ENCODE data around the gene KCNJ15.
"Not testable (repeated sequence)": the region's sequence is repeated elsewhere in the genome, so short reads cannot be mapped to it uniquely, and the experiment has no call there.

The KCNJ15 gene

DNA sequence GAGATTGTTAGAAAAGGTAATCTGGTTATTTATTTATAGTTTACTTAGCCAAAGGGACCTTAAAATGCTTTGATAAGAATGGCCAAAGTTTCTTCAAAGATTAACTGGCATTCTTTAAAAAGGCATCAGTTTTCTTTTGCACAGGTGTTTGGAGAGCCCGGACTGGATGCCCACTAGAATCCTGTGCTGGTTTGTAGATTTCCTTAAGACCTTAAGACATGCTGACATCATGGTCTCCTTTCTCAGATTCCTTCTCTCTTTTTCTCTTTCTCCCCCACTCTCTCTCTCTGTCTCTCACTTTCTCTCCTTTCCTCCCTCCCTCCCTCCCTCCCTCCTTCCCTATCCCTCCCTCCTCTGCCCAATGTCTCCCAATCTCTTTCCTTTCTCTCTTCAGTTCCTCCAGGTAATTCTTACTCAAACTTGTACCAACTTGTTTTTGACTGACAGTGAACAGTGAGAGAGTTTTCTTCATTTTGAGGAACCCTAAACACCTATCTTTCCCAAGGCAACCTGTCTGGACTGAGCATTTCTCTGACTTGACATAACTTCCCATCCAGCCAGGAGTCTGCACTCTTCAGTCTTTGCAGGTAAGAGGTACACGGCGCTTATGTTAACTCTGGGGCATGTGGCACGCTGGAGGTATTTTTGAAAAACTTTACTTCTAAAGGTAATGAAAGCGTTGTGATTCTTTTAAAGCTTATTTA is at the start of gene KCNJ15:
TSS of gene KCNJ15 (plus strand) at position 393 of the 704 bp plus-strand sequence. CDS start 42,271 bp downstream, outside the sequence.
- FAIRE-seq: no peak

DNA sequence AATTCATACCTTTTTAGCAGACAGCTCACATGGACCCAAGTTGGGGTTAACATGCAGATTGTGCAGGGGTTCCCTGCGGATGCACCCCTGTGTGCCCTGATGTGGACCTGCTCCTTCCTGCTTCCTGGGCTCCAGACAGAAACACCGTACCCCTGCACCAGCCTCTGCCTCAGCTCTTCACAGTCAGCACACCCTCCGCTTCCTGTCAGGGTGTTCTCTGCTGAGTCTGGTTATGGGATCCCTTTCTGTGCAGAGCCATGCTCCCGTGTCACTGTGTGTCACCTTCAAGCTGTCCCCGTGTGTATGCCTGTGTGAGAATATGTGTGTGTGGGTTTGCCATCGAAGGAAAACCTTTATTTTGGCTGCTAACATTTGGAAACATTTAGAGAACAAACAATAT is 48.7 kb upstream of the KCNJ15 start:
- no peak for FAIRE-seq

DNA sequence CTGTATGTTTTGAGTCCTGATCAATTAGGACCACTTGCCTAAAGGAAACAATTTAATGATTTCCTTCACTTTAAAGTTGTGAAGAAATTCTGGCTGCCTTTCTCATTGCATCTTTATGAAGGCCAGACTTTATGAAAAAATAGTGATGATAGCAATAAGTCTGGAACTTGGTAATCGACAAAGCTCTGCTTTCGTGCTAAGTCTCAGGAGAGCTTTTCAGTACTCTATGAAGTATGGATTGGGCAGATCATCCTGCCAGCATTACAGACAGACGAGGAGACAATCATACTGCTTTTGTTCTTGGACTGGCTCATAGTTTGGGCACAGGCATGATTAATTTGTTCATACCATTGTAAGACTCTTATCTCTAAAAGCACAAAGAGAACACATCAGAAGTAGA is 45.5 kb upstream of the KCNJ15 start:
- FAIRE-seq: no peak

DNA sequence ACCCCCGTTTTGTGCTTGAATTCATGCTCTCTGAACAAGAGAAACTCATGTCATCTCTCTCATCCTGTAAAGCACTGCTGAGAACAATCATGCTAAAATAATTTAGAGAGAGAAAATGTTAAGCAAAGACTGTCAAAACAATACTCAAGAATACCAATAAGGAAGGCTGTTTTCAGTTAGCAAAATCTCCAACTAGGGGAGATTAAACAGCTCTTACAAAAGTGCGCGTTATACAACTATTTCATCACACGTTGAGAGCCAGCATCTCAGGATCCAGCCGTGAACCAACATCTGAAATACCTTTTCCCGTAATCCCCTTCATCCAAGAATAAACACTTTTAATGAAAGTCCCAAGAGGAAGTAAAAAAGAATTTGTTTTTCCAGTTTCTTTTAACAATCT is 44.1 kb upstream of the KCNJ15 start:
- no peak for FAIRE-seq

DNA sequence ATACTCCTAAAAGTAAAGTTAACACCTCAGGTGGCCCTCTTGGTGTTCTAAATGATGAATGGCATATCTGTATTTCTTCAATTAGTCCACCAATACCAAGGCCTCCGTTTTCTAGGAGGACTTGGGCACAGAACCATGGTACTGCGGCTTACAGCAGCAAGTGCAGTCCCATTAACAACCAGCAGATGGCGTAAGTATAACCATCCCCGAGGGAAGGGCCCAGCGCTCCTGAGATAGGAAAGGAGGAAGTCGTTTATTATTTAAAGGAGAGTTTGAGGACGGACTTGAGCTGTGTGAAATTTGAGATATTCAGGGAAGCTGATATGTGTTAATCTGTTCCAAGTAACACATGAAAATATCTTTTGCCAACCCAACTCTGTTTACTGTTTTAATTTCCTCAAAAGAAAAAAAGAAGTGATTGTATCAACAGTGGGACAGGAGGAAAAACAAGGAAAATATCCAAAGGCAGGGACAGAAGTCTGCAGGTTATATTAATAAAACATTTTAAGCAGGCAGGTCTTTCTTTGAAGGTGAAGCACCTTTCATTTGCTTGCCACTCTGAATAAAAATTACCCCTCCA is 37.7 kb upstream of the KCNJ15 start:
- FAIRE-seq: peak; percentile 66

DNA sequence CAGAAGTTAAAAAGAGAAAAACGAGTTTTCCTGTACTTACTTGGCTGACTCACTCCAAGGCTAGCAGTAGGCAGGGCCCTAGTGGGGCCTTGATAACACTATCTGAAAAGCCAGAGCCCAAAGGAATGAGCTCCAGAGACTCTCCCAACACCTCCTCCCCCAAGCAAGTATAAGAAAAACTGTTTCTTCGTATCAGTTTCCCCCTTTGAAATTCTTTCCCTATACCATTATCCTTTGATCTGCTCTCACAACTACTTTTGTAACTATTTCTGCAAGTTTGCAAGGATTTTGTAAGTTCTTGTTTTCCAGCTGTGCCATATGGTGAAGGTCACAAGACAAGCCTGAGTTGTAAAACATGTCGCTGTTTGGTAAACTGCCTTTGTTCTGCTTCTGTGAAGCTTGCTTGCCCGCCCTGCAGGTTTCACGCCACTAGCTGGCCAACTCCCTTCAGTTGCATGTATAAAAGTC is 36.5 kb upstream of the KCNJ15 start:
- no peak for FAIRE-seq

DNA sequence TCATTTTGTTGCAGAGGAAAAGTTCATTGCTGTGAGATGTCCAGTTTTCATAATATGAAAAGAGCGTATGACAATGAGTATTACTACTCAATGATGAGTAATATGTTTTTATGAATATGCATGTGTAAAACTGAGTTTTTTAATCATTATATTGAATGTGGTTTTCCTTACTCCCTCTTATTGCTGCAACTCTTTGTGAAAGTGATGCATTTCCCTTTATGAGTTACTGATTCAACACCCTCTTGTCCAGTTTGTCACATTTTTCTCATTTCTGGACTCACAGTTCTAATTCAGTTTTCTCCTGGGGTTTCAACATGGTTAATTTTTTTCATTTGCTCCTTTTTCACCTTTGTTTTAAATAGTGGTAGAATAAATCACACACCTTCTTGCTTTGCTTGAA is 35.2 kb upstream of the KCNJ15 start:
- FAIRE-seq: no peak

DNA sequence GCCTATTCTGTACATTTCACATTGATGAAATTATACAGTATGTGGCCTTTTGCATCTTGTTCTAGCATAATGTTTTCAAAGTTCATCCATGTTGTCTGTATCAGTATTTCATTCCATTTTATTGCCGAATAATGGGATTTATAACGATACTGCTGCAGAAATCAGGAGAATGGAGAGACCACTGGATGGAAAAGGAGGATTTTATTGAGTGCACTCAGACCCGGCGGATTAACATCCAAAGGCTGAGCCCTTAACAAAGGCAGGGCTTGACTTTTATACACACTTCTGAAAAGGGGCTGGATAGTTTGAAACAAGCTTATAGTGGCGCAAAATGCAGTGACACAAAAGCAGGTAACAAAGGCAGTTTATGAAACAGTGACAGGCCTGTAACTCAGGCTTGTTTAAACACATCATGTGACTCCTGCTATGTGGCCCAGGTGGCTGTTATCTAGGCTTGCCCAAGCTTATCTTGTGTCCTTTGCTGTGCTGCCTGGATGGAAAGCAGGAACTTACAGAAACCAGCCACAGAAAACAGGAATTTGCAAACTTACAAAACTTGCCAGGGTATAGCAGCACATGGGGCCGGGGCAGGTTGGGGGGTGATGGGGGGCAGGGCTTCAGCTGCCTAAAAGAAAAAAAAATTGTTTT is 32.8 kb upstream of the KCNJ15 start:
- FAIRE-seq: no peak

DNA sequence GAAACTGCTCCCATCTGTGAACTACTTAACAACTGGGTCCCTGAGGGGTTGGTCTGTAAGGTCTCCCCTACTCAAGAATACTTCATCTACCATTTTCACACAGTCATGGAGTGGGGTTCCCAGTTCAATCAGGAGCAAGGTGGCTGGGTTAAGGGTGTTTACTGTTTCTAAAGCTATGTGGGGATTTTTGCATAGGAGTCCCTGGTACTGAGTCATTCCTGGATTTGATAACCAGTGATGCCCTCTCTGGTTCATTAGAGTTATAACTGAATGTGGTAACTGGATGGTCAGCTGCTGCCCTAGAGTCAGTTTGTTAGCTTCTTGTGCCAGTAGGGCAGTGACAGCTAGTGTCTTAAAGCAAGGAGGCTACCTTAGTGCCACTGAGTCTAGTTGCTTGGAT is 29.4 kb upstream of the KCNJ15 start:
- FAIRE-seq: no peak

DNA sequence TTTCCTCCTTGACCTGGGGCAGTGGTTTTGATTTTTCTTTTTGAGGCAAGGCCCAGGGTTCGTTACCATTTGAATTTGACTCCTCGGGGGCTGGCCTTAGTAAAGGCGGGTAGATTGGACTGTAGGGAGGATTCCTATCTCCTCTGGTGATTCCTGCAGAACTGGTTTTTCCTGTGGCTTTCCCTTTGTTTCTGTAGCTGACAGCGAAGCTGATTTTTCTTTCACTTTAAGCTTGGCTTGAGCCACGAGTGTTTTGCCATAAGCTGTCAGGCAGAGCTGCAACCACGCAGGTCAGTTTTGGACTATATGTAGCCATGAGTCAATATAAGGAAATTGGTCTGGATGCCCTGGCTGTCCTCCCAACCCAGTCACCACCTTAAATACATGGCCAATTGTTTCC is 28.7 kb upstream of the KCNJ15 start:
- FAIRE-seq: no peak

DNA sequence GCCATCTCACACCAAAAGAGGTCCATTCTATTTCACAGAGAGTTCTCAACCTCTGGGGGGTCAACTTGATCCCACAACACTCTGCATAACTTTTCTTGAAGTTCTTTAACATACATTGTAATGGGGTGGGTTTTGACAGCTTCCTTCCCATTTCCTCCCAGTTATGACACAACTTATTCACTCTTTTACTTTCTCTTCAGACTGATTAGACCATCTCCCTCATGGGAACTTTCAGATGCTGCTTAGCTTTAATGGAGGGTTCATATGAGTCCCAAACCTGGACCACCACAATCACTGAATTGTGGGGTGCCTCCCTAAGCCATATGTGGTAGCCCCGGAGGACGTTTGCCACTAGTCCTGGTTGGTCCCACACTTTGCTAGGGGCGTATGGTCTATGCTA is 28.3 kb upstream of the KCNJ15 start:
- FAIRE-seq: no peak

DNA sequence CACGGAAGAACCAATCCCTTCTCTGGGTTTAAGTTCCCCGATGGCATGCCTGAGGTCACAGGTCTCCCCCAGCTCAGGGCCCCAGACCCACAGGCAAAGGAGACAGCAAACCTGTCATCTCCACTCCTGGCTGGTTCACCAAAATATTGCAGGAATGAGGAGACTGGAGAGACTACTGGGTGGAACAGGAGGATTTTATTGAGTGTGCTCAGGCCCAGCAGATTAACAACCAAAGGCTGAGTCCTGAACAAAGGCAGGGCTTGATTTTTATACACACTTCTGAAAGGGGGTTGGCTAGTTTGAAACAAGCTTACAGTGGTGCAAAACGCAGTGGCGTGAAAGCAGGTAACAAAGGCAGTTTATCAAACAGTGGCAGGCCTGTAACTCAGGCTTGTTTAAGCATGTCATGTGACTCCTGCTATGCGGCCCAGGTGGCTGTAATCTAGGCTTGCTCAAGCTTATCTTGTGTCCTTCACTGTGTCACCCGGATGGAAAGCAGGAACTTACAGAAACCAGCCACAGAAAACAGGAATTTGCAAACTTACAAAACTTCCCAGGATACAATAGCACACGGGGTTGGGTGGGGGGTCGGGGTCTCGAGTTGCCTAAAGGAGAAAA is 27.4 kb upstream of the KCNJ15 start:
- no peak for FAIRE-seq

DNA sequence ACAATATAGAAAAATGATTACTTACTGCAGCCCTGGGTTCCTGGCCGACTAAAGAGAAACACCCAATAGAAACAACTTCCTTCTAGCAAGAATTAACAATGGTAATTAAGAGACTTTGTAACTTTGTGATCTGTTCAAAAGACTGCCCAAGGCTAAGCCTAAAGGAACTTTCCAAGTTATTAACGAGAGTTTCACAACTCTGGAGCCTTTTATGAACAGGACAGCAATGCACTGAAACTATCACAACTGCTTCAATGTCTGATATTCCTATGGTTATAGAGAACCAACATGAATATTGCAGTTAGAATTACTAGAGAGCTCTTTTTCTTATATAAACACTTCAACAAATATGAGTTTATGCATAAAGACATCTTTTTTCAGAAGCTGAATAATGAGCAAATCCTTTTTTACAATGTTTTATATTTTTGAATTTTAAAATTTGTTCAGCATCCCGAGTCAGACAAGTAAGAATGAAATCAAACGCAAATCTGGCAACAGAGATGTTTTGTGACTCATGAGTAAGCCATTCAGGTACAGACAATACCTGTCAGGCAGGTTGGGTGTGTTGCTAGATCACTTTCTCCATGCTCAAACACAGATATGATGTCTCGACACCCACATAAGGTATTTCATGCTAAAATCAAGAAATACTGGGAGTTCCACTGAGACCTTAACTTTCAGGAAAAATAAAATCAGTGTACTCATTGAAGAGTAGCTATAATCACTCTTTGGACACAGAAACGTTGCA is 22.2 kb upstream of the KCNJ15 start:
- FAIRE-seq: no peak

DNA sequence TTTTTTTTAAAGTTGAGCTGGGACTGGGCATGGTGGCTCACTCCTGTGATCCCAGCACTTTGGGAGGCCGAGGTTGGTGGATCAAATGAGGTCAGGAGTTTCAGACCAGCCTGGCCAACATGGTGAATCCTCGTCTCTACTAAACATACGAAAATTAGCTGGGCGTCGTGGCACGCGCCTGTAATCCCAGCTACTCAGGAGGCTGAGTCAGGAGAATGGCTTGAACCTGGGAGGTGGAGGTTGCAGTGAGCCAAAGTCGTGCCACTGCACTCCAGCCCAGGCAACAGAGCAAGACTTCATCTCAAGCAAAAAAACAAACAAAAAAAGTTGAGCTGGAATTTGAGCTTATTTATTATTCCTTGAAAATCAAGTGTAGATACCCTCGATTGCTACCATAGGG is 21.5 kb upstream of the KCNJ15 start:
- FAIRE-seq: not testable (repeated sequence)

DNA sequence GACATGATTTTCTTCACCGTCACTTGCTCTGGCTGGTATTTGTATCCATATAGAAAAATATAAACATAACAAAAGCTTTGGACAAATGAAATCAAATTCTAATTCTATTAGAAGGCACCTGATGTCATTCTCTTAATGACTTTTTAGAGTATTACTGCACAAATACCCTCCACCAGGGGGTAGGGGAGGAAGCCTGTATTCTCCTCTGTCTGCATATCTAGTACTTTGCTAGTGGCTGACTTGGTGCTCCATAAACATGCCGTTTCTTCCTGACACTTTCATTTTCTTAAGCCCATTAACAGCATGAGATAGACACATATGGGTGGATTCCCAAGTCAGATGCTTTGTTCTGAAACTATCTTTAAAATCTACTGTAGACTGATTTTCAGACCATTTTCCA is 20.6 kb upstream of the KCNJ15 start:
- FAIRE-seq: no peak

DNA sequence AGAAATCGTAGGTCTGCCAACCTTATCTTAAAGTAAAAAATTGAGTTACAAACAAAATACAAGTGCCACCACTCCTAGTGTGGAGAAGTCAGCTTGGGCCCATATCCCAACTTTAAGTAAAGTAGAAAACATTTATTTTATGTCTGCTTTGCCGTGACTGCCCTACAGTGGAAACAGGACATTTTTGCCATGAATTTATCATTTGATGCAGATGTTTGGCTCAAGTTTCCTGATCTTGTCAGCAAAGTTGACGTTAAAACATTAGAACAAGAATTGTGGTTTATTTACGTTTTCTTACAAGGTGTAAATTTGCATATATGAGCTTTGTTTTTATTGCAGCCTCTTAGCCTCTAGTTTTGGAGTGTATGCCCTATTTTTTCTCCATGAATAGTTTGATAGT is 17.1 kb upstream of the KCNJ15 start:
- no peak for FAIRE-seq

DNA sequence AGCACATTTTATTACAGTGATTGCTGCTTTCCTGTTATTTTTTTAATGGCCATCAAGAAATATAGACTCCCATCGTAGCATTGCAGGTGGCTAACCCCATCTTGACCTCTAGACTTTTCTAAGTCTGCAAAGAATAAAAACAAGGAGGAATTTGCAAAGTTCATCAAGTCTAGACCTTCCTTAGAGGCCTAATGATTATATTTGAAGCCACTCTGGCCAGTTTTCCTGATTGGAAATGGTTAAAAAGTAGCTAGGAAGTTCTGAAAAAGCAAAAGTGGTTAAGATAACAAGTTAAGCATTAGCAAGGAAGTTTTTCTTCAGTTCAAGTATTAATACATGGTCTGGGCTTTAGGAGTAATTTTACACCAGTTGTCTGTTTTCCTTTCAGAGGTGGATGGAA is 16.7 kb upstream of the KCNJ15 start:
- FAIRE-seq: no peak

DNA sequence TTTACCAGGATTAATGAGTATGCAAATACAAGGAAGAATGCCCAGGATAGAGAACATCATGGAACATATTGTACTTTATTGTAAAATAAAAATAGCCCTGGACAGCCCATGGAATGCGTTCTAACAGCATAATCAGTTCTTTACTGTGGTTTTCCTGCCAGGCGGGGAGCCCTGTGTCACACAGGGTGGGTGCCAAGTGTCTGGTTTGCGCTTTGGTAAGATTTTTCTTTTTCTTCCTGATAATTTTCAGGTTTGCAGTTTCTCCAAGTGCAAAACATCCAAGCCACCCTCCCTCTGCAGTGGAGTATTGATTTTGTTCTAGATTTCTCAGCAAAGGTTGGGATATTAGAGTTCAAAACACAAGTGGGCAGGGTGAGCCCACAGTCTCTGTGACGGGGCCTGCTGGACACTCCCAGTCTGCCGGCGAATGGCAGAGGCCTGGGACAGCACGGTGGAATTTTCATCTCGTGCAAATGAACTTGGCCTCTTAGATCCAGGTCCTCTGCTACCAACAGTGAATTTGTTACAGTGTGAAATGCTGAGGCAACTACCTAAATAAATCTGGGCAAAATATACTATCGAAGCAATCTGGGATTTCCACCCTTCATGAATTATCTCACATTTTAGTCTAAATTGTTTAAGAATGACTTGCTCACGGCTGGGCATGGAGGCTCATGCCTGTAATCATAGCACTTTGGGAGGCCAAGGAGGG is 15.6 kb upstream of the KCNJ15 start:
- no peak for FAIRE-seq

DNA sequence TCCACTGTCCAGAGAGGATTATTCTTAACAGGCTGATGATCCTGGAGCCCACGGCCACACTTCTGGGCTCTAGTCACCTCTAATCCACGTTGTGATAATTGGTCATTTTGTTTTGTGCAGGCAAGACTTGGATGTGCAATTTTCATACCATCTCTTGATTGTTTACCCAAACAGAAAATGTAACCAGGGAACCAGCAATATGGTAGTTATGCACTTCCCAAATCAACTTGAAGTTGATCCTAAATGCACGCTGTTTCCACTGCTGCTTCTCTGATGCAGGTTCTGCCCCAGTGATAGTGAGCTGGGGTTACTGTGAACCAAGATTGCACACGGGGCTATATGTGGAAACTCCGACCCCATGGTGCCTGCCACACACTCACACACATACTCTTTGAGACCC is 14.7 kb upstream of the KCNJ15 start:
- no peak for FAIRE-seq

DNA sequence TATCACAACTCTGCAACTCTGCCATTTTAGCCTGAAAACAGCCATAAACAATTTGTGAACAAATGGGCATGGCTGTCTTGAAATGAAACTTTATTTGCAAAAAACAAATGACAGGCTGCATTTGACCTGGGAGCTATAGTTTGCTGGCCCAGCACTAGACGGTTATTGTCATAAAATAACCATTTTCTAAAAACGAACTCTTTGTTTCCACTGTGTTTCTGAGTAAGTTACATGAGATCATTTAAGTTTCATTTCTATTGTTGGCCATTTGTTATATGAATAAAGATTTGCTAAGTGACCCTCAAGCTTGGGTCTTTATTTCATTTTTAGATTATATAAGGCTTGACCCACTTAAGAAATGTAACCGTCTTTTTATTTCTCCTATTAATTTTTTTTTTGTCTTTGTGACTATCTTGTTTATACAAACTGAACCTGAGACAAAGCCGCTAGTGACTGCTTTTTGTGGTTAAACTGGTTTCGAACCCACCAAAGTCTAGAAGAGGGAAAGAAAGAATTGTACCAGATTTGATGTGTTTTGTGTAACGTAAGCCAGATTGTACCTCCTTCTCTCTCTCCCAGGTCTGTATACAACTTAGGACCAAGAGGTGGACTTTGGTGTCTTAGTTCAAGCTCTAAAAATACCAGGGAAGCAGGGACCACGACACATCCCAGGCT is 12.9 kb upstream of the KCNJ15 start:
- no peak for FAIRE-seq

DNA sequence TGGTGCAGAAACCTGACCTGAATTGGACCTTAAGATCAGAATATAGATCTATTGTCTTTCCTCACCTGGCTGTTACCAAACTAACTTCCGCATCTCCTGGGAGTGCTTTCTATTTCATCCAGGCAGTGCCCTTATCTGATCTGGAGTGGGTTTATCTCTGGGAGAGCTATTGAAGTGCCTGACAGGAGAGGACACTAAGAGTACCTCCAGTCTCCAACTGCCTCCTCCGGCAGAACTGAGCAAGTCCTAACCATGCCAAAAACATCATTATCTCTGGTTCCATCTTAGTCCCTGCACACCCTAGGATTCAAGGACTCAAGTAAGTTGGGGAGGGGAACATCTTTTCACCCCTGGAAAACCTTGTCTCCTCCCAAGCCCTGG is 12.4 kb upstream of the KCNJ15 start:
- no peak for FAIRE-seq
